Lower lobe of right lung (tissue), 2 donors: ENCODE results near the gene EGFLAM. TPM values are rescaled to one million over a fixed set of nuclear protein-coding genes. Genes with fewer than 3 reads are reported as not detected.

Experiments used
- ATAC-seq, 2 donors: fragments of 200-7000 bp; cut with Tn5 transposase; one replicate each; pipeline ENCODE4 v1.9.1; 2020 to 2022; ENCODE audit warnings: mild to moderate bottlenecking in 2 of 2, moderate library complexity in 2 of 2
- DNase-seq: peaks from one replicate; pipeline ENCODE4 v3.0.0-alpha.2; 2020
- H3K27ac ChIP-seq: fragments of 200-600 bp; one replicate; pipeline ENCODE4 v1.8.0; 2022
- H3K27me3 ChIP-seq: fragments of 200-600 bp; one replicate; pipeline ENCODE4 v1.8.0; 2022; ENCODE audit warnings: low read depth
- H3K36me3 ChIP-seq: fragments of 200-600 bp; one replicate; pipeline ENCODE4 v1.8.0; 2022; ENCODE audit warnings: mild to moderate bottlenecking
- H3K4me1 ChIP-seq: fragments of 200-600 bp; one replicate; pipeline ENCODE4 v1.8.0; 2022
- H3K4me3 ChIP-seq: fragments of 200-600 bp; one replicate; pipeline ENCODE4 v1.8.0; 2022; ENCODE audit warnings: mild to moderate bottlenecking
- H3K9me3 ChIP-seq: fragments of 200-600 bp; one replicate; pipeline ENCODE4 v1.8.0; 2022
- CTCF ChIP-seq: fragments of 200-600 bp; IDR thresholded peaks from one replicate; pipeline ENCODE4 v1.8.0; 2022; ENCODE audit warnings: antibody characterized with exemption, mild to moderate bottlenecking
- intact Hi-C: fragments of 100-400 bp; cut with DNase I; formaldehyde crosslinking; loops from one replicate; pipeline ENCODE4 v1.11.0; 2022
- total RNA-seq: library from RNA; stranded (reverse); fragmentation: NEBNext Ultra II Directional; extraction: Animal tissue kit (Norgen Biotek cat#: 25700); gene quantifications from one replicate; pipeline ENCODE4 v1.2.1, GENCODE V29; 2021
- donor health status: DM: no; HTN: yes; CAD: no; lungs with severe emphysema.

The EGFLAM gene
- total RNA-seq, 1 donor from 2014 or later, result 2.4 TPM

GRCh38 chr5:38245307-38245706, 13.1 kb upstream of the EGFLAM start:
- H3K4me1 ChIP-seq, result no peaks in the 10 kb centered on the region
- H3K36me3 ChIP-seq, result no peaks in the 10 kb centered on the region
- intact Hi-C loops, result no loop called here
- no peak for TF ChIP-seq CTCF
- H3K27me3 ChIP-seq, result no peaks in the 10 kb centered on the region
- ATAC-seq, result no peak
- H3K9me3 ChIP-seq, result no peaks in the 10 kb centered on the region
- H3K27ac ChIP-seq, result no peak overlapping the region
- no peak for DNase-seq
- H3K4me3 ChIP-seq, result no peak overlapping the region

GRCh38 chr5:38249301-38249700, 9.1 kb upstream of the EGFLAM start:
- no peaks in the 10 kb centered on the region for H3K9me3 ChIP-seq
- H3K27me3 ChIP-seq, result peaks cover 19% of the 10 kb centered on the region
- no peaks in the 10 kb centered on the region for H3K36me3 ChIP-seq
- TF ChIP-seq CTCF, result no peak
- no peaks in the 10 kb centered on the region for H3K4me1 ChIP-seq
- ATAC-seq (no peak), DNase-seq (no peak)
- no peak overlapping the region for H3K4me3 ChIP-seq
- H3K27ac ChIP-seq, result no peak overlapping the region
- intact Hi-C loops, result no loop called here

GRCh38 chr5:38249812-38250211, 8.5 kb upstream of the EGFLAM start:
- DNase-seq (no peak), ATAC-seq (no peak)
- H3K27ac ChIP-seq, result no peak overlapping the region
- no peaks in the 10 kb centered on the region for H3K36me3 ChIP-seq
- no peaks in the 10 kb centered on the region for H3K9me3 ChIP-seq
- H3K27me3 ChIP-seq, result peaks cover 19% of the 10 kb centered on the region
- intact Hi-C loops, result no loop called here
- no peaks in the 10 kb centered on the region for H3K4me1 ChIP-seq
- TF ChIP-seq CTCF, result no peak
- no peak overlapping the region for H3K4me3 ChIP-seq

GRCh38 chr5:38250763-38251448, 7.5 kb upstream of the EGFLAM start:
- DNase-seq (no peak), ATAC-seq (no peak)
- no peaks in the 10 kb centered on the region for H3K36me3 ChIP-seq
- H3K4me1 ChIP-seq, result no peaks in the 10 kb centered on the region
- no peak overlapping the region for H3K27ac ChIP-seq
- H3K4me3 ChIP-seq, result no peak overlapping the region
- H3K27me3 ChIP-seq, result peaks cover 27% of the 10 kb centered on the region
- no peak for TF ChIP-seq CTCF
- intact Hi-C loops, result no loop called here
- H3K9me3 ChIP-seq, result no peaks in the 10 kb centered on the region

- Histone ChIP-seq H3K4me1 (peaks cover 22% of the 10 kb centered on the region), H3K36me3 (no peaks in the 10 kb centered on the region), H3K9me3 (no peaks in the 10 kb centered on the region), H3K4me3 (no peak overlapping the region), H3K27me3 (peaks cover 56% of the 10 kb centered on the region), H3K27ac (no peak overlapping the region)
- intact Hi-C loops, result no loop called here
- no peak for TF ChIP-seq CTCF
- ATAC-seq (no peak), DNase-seq (no peak)
These were observed 4.6 kb upstream of the EGFLAM start for GRCh38 chr5:38253759-38254158.
